Right renal cortex interstitium (tissue), 3 donors: ENCODE results near the gene PFKP. TPM values are rescaled to one million over a fixed set of nuclear protein-coding genes. Genes with fewer than 3 reads are reported as not detected.

Experiments used
- DNase-seq, 3 donors: peaks; one replicate each; pipeline ENCODE4 v3.0.0-alpha.2; 2013; ENCODE audit warnings: low read depth in 3 of 3, low spot score in 2 of 3
- polyA plus RNA-seq, 3 donors: library from polyadenylated mRNA; unstranded; fragments of 120-200 nt; gene quantifications; one replicate each; pipeline ENCODE4 v1.2.1, GENCODE V29; 2013; ENCODE audit not compliant: insufficient read length in 3 of 3

Gene PFKP
- polyA plus RNA-seq, 3 donors, result 21.7 to 24.2 (median 22.4) TPM

DNA sequence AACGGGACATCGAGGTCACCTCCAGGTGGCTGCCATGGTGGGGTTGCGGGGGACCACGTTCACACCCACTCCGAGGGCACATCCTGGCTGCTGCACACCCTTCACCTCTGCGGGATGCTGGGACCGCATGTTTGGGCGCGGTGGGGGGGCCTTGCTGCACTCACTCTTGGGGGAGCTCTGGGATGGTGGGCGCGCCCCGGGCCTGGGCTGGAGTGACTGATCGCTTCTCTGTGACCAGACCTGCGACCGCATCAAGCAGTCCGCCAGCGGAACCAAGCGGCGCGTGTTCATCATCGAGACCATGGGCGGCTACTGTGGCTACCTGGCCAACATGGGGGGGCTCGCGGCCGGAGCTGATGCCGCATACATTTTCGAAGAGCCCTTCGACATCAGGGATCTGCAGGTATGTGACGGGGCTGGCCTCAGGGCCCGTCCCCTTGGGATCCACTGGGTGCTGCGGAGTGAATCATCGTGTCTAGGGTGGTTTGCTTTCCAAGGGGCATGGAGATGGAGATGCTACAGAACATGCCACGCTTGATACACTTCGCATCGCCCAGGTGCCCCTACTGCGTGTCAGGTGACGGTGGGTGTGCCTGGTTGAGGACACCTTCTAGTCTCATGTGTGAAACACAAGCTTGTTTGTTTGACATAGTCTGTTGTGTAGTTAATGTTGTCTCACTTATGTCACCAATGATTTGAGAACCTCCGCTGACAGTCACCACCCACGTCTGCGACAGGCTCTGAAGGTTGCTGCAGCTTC lies 62.4 kb downstream of the PFKP start:
- DNase-seq, result no peak

DNA sequence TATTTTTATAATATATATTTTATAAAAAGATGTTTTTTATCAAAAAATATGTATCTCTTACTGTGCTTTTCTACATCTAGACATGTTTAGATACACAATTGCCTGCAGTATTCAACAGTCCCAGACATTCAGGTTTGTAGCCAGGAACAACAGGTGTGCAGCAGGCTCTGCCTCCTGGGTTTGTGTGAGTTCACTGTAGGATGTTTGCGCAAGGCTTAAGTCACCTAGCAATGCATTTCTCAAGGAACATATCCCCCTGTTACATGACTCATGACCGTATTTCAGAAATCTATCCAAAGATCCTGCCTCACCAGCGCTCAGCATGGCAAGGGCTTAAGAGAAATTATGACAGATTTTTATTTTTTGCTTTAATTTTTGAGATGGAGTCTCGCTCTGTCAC lies 63.8 kb downstream of the PFKP start:
- no peak for DNase-seq

DNA sequence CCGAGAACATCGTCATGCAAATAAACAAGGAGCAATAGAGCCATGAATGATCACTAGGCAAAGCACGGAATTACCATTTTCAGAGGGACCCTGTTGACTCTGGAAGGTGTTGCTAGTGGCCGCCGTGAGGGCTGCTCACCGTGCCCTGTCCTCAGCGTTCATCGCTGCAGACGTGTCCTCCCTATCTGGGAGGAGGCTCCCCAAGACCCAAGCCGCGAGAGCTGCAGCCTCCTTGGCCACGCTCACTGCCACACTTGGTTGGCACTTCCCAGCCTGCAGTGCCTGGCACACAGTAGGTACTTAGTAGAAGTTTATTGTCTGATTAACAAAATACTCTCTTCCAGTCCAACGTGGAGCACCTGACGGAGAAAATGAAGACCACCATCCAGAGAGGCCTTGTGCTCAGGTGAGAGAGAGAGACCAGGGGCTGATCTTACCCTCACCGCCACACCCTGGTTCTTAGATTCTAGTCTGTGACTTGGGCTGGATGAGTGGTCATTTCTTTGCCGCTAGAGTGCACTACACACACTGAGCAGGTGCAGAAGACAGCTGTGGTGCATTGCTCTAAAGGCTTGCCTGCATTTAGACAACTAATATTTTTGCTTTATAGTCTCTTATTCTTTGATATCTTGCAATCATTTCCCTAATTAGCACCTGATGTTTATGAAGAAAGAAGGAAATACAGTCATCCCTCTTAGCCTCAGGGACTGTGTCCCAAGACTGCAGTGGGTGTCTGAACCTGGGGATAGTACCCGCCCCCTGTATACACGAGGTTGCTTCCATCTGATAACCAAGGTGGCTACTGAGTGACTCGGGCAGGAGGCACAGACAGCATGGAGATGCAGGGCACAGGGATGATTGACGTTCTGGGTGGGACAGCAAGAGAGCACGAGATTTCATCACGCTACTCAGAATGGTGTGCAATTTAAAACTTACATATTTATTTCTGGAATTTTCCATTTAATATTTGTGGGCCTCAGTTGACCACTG lies 65.0 kb downstream of the PFKP start:
- no peak for DNase-seq

DNA sequence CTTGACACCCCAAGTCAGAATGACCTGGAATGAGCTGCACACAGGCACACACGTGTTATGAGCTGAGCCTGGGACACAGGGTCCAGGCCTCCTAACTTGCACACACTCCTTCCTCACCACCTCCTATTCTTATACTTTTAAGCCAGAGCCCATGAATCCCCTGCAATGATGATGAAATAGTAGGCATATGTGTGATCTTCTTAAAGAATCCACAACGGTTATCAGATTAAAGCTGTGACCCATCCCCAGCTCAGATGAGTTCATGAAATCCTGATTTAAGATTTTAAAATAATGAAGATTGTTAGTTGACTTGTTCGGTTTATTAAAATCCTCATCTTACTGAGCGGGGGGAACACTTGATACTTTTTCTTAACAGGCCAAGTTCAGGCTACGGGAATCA lies 66.6 kb downstream of the PFKP start:
- no peak for DNase-seq

DNA sequence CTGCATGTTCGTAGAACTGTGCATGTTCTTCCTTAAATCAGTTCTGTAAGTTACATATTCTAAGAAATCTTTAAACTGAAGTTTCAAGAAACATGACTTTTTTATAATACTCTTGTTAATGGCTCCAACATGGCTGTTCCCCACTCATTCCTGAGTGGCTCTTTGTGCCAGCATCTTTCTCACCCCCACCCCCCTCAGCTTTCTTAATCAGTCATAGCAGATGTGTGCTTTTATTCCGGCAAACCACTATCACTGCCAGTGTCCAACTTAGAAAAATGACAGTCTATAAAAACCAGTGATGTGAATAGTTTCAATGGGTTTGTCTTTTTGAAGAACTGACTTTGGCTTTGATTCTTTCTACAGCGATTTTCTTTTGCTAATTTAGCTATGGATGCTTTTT lies 67.7 kb downstream of the PFKP start:
- no peak for DNase-seq

DNA sequence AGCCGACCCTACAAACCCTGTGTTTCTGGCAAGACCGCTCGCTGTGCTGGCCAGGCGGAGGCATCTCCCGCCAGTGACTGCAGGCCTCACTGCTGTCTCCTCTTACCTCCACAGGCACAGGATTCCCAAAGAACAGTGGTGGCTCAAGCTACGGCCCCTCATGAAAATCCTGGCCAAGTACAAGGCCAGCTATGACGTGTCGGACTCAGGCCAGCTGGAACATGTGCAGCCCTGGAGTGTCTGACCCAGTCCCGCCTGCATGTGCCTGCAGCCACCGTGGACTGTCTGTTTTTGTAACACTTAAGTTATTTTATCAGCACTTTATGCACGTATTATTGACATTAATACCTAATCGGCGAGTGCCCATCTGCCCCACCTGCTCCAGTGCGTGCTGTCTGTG lies 69.0 kb downstream of the PFKP start:
- no peak for DNase-seq

DNA sequence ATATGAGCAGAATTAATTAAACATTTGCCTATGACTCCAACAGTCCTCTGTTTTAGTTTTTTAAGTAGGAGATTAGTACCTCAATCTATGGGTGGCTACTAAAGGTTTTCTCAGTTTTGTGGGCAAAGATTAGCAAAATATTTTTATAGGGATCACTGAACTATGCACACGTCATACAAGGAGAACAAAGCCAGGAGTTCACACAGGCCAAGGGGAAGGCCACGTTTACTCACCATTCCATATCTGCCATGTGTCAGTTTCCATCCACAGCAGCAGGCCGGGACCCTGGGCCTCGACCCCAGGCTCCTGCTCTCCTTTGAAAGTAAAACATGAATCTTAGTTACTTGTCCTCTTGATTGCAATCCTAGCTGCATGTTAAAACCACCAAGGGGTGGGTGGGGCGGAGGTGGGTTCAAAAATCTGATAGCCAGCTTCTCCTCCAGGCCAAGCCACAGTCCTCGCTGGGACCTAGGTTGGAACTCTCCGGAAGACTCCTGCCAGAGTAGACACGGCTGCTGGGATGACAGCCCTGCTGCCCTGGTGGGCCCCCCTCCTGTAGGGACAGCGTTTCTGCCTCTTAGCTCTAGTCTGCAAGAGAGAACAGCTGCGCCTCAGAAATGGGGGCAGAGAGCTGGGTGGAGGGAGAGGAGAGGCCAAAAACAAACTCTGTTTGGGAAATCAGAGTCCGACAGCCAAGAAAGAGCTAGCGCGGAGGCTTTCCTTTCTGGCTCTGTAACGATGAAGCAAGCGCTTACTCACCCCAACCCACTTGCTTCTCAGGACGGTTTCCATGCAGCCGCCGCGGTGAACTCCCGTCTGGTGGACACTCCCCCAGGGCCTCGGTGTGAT lies 69.6 kb downstream of the PFKP start:
- no peak for DNase-seq

DNA sequence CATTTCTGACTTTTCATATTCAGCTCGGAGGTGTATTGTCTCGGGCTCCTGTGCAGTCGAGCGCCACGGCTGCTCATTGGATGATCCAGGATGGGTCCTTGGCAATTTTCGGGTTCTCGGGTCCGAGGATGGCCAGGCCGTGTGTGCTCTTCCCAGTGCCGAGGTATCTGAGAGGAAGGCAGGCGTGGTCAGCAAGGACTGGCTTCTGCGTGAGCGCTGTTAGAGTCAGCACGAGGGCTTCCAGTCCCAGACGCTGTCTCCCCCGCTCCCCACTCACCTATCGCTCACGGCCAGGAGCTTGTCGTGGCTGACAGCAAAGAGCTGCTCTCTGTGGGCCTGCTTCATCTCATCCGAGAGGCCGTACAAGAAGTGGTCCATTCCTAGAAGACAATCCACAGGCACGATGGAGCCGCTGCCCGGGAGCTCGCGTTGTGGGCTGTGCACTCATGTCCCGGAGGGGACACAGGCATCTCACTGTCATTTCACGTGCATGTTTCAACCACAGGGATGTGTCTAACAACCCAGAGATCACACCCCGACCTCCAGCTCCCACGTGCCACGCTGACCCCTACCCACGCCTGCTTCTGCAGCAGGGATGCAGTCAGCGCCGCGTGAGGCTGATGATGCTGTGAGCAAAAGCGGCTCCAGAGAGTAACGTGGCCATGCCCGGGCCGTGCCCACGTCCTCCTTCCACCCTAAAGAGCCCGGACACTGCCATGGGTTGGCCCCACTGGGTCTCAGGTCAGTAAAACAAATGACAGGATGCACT lies 70.8 kb downstream of the PFKP start:
- DNase-seq, result no peak

DNA sequence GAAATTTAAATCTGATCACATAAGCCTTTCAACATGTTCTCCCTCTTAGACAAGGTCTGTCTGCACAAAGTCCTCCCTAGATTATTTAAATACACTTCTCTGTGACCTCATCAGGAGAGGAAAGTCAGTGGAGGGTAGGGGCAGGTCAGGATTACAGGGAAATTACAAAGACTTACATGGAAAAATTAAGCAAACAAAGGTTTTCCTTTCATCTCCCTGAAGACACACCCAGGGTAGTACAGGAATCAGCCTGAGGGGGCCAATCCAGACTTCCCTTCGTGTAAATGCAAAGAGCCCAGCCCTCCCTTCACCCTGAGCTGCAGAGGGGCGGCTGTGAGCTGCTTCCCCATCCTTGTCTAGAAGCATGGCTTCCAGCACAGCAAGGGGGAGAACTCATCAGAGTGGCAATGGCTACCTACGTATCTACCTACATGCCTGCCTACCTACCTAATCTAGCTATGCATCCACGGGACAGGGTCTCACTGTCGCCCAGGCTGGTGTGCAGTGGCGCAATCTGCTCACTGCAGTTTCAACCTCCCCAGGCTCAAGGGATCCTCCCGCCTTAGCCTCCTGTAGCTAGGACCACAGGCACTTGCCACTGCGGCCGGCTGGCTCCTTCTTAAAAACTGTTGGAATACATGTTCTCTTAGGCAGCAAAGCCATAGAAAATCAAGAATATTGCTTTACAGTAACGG lies 72.0 kb downstream of the PFKP start:
- no peak for DNase-seq

DNA sequence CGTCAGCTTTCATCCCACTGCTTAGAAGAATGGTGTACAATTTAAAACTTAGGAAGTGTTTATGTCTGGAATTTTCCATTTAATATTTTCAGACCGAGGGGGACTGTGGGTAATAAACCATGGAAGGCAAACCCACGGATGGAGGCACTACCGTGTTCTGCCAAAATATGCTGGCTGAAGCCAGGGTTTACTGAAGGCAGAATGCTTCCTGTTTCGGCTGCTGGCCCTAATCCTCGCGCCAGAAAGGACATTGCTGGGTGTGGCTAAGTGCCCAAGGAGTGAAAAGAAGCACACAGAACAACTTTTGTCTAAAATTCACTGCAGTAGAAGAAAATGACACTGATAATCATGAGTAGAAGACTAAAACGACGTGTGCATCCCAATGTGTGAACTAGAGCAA lies 72.9 kb downstream of the PFKP start:
- DNase-seq, result no peak

DNA sequence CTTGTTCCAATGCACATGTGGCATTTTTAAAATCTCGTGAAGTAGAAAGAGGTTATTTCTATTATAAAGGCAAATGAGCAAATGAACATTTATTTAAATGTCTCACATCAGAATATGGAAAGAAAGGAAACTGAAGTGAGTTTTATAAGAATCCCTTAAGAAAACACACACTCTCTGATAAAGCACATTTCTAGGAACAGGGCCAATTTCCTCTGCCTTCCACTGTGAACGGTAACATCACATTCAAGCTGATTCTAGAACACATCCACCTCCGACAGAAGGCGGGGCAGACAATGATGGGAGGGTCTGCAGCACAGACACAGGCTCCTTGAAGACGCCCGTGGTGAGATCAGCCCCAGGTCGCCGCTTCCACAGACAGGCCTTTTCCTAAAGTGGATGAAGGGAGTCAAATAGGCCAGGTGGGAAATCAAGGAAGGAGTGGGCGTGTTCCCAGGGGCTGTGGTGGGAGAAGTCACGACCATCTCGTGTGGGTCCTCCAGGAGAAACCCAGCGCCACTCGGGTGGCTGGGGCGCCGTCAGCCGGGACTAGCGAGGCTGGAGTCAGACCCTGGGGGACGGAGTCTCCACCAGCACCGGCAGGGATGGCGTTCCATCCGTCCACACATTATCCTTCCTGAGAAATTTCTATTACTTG lies 74.1 kb downstream of the PFKP start:
- DNase-seq, result no peak

DNA sequence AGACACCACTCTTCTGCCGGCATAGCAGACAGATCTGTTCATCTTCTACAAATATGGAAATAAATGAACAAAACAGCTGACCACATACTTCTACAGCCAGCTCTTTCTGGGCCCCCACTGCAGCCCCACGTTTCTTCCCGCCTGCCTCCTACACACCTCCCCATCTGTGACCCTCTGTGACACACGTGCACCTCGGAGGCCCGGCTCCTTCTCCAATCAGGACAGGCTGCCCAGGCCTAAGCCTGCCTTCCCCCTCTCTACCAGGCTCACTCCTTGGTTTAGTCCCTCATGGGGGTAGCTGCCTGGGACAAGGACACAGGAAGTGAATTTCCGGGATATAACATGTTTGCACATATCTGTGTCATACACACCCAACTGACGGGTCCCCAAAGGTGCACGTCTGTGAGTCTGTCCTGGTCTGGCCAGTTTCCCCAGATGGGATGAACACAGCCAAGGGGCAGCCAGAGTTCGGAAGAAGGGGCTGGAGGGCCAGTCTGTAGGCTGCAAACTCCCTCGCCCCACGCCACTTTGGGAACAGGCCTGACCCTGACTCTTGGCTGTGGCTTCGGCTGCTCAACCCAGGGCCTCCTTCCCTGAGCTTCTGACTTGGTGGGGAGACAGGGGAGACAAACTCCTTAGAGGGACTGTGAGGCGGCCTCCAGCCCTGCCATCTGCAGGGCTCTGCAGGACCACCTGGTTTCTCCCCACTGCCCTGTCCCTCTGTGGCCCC lies 75.0 kb downstream of the PFKP start:
- no peak for DNase-seq

DNA sequence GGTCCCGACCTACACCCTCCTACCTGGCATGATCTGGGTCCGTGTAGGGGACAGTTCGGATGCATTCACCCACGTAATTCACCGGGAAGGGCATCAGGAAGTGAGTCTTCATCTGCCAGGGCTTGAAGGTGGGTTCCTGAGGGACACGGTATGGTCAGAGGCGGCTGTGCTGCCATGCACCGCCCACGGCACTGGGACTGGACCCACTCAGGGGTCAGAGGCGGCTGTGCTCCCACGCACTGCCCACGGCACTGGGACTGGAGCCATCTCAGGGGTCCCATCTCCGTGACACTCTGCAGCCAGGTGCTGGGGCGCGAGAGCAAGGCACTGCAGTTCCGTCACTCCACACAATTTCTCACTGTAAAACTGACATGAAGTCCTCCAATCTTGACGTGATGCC lies 76.0 kb downstream of the PFKP start:
- DNase-seq, result no peak

DNA sequence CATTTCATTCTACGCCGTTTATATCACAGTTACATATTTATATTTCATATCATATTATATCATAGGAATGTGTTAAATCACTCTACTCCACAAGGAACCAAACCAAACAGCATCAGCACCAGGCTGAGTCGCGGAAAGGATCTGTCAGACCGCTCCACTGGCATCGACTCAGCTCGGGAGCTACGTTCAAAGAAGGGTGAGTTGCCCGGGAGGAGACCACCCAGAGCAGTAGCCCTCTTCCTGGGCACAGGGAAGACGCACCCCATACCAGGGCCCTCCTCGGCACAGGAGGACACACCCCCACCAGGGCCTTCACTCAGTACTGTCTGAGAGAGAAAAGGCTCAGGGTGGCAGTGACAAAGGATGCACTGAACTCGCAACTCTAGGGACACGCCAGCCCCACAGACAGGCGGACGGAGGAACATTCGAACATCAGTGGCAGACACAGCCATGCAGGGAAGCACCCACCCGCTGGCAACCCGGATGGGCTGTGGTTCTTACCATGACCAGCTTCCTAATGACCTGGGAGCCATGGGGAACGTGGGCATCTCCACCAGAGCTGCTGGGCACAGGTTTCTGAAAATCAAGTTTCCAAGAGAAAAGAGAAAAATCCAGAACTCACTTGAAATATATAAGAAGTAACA lies 76.6 kb downstream of the PFKP start:
- DNase-seq, result no peak

DNA sequence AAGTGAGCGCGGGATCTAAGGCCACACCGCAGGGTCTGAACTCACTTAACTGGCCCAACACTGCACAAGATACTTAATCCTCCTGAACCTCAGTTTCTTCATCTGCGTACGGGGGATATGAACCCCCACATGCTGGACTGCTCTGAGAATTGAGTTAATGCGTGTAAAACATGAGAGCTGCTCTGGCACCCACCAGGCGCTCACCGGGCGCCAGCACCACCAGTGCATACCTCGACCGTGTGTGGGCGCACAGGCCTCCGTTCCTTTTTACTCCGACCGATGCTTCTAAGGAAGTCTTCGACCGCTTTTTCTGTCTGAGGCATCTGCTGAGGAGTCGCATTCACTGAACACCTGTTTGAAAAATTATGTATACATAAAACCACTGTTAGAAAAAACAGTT lies 78.0 kb downstream of the PFKP start:
- DNase-seq, result no peak

DNA sequence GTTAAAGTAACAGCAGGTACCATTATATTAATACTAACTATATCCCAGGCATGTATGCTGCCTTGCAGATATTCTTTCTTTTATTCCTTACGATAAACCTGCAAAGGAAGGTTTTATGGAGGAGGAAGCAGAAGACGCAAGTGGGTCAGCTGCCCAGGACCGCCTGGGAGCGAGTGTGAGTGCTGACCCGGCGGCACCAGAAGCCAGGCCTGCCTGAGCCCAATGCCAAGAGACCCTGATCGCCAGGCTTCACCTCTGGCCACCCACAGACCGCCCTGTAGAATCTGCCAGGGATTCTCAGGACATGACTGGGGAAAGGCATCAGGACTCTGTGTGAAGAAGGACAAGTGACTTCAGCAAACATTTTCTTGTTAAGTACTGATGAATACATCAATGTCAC lies 78.9 kb downstream of the PFKP start:
- no peak for DNase-seq

DNA sequence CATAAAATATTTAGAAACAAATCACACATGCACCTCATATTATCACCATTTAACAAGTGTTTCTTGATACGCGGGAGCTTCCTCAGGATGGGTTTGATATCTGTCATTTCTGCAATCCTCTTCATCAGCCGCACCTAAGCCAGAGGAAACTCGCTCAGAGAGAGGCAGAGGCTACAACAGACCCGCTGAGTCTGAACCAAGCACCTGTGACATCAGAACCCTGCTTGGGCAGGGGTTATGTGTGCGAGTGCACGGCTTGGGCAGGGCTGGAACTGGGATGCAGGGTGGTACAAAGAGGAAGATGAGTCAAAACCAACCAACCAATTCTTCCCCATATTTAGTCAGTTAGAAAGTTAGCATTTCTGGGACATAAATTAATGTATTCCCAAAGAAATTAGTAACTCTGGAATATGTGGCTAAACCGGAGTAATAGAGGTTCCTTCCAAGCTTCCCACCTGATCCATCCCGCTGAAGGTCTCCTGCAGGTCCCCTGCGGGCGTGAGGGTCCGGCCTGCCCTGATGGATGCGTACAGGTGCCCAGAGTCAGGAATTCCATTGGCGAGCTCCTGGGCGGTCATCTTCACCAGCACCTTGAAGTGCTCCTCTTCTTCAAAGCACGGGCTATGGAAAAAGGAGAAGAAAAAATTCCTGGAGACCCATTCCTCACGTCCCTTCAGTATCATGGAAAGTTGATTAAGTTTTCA lies 79.9 kb downstream of the PFKP start:
- no peak for DNase-seq
